ENCODE results near the gene TRIM4.
"Not testable (repeated sequence)": the region's sequence is repeated elsewhere in the genome, so short reads cannot be mapped to it uniquely, and the experiment has no call there.

The TRIM4 gene

DNA sequence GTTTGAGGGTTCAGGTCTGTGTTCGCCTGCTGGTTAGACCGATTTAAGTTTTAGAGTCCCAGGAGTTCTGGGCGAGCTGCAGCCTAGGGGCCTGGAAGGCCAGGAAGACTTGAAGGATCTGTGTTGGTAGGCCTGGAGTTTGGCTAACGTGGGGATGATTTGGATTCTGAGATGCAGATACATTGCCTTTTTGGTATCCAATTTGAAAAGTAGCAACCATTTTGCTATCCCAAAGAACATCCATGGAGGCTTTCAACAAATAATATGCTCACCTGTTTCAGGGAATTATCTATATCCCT lies 433 bp upstream of the TRIM4 start:
- DNase-seq, result no peak

DNA sequence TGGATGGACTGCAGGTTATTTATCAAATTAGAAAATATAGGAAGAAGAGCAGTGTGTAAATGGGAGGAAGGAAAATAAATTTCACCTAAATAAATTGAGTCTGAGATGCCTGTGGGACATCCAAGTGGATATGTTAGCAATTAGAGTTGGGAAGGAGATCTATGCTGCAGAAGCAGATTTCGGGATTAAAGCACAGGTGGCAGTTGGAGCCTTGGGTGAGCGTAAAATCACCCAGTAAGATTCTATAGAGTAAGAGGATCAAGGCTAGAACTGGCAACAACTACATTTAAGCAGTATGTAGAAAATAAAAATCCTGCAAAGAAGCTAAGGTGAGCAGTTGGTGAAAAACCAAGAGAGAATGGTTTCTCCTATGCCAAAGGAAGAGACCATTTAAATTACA lies 8.4 kb downstream of the TRIM4 start:
- DNase-seq, result no peak

DNA sequence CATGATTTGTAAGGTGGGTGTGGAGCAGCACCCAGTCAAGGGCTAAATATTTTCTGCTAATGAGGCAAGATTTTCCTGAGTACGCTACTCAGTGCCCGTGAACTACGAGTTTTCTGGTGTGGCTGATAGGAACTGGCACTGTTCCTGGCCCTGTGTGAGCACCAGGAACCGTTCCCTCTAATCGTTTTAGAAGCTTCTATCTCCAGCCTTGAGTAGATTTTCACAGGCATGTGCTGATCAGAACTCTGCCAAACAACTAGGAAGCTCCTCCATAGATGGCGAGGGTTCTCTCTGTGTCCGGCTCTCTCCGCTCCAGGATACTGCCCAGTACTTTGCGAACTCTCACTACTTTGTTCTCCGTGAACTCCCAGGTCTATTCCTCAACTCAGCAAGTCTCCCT lies 17.7 kb downstream of the TRIM4 start:
- DNase-seq, result no peak

DNA sequence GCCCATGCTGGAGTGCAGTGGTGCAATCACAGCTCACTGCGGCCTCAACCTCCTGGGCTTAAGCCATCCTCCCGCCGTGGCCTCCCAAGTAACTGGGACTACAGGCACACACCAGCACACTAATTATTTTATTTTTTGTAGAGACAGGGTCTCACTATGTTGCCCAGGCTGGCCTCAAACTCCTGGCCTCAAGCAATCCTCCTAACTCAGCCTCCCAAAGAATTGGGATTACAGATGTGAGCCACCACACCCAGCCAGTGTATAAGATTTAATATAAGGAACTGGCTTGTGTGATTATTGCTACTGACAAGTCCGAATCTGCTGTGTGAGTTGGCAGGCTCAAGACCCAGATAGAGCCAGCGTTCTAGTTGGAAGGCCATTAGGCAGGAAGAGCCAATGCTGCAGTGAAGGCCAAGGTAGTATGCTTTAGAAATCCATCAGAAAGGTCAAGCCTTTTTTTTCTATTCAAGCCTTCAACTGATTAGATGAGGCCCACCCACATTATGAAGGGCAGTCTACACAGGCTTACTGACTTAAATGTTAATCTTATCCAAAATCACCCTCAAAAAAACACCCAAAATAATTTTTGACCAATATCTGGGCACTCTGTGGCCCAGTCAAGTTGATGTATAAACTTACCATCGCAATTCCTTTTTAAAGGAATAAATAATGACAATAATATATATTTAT lies 19.4 kb downstream of the TRIM4 start:
- no peak for DNase-seq

DNA sequence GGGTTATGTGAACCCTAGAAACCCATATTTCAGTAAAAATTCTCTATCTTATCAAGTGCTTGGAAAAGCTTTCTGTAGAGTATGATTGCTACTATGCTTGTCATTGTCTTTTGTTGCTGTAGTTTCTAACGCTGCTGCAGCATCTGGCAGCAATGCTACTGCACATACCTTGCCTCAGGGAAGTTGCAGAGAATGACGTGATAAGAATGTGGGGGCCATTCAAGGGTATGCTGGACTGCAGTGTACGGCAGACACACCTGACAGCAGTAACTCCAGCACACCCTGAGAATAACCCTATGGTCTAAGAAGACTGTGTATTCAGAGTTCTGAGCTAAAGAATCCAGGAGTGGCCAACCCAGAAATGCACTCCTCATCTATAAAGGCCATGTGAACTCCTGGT lies 20.5 kb downstream of the TRIM4 start:
- DNase-seq, result no peak

DNA sequence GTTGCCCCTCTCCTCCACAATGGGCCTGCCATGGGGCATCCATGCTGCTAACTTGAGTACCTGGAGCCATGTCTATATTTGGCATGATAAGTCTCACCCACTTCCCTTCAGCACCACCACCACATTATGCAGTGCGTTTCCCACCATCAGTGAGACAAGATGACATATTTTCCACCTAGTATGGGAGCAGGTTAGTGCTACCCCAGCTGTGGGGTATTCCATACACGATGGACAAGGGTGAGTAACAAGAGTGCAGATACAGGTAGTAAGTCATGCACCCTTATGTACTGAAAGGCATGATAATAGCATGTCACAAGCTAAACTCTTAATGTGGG lies 21.3 kb downstream of the TRIM4 start:
- no peak for DNase-seq

DNA sequence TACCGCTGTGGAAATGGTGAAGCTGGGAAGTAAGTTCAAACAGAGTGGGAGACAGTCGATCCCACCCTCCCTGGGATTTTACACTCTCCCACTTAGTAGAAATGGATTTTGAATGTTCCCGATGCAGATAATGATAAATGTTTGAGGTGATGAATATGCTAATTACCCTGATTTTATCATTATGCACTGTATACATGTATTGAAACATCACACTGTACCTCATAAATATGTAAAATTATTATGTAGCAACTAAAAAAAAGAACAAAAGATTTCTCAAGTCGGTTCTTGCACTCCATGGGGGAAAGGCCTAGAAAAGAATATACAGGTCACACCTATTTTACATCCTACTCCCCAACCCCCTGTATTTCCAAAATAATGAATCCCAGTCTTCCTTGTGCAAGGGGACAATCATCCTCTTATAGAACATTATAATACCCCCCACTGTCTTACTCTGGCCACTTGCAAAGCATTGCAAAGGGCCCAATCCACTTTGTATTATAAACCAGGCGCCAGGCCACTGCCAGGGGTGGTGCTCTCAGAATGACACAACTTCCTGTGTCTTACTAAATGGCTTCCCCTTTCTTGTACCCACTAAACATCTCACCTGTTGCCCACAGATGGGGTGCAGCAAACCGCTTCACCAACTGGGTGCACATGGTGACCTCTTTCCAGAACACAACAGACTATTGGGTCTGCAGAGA lies 21.9 kb downstream of the TRIM4 start:
- no peak for DNase-seq

DNA sequence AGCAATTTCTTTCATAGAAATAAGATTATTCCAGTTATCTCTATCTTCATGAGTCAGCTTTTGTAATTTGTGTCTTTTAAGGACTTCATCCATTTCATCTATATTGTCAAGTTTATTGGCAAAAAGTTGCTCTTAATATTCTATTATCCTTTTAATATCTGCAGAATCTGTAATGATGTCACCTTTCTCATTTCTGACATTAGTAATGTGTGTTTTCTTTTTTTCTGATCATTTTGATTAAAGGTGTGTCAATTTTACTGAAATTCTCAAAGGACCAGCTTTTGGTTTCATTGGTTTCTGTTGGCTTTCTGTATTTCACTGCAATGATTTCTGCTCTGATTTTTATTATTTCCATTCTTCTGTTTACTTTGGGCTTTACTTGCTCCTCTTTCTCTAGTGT lies 24.6 kb downstream of the TRIM4 start:
- no peak for DNase-seq

DNA sequence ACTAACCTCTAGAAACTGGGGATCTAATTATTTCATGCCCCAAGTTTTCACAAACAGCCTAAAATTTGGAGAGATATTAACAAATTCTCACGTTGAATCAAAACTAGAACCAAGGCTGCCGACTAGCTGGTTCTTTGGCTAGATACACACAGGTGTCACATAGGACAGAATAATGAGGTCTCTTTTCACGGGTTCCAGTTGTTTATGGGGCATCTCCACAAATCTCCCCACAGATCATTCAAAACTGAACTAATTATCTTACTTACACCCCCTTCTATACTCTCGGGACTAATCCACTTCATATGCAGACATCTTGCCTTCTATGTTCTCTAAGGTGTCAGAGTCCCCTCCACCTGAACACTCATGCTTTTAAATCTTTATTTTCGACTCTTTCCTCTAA lies 26.1 kb downstream of the TRIM4 start:
- DNase-seq, result no peak

DNA sequence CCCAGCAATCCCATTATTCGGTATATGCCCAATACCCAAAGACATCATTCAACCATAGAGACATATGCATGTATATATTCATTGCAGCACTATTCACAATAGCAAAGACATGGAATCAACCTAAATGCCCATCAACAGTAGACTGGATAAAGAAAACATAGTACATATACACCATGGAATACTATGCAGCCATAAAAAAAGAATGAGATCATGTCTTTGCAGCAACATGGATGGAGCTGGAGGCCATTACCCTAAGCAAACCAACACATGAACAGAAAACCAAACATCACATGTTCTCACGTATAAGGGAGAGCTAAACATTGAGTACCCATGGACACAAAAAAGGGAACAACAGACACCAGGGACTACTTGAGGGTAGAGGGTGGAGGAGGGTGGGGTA lies 29.0 kb downstream of the TRIM4 start:
- not testable (repeated sequence) for DNase-seq

DNA sequence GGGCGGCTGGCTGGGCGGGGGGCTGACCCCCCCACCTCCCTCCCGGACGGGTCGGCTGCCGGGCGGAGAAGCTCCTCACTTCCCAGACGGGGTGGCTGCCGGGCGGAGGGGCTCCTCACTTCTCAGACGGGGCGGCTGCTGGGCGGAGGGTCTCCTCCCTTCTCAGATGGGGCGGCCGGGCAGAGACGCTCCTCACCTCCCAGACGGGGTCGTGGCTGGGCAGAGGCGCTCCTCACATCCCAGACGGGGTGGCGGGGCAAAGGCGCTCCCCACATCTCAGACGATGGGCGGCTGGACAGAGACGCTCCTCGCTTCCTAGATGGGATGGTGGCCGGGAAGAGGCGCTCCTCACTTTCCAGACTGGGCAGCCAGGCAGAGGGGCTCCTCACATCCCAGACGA lies 31.0 kb downstream of the TRIM4 start:
- DNase-seq, result not testable (repeated sequence)

DNA sequence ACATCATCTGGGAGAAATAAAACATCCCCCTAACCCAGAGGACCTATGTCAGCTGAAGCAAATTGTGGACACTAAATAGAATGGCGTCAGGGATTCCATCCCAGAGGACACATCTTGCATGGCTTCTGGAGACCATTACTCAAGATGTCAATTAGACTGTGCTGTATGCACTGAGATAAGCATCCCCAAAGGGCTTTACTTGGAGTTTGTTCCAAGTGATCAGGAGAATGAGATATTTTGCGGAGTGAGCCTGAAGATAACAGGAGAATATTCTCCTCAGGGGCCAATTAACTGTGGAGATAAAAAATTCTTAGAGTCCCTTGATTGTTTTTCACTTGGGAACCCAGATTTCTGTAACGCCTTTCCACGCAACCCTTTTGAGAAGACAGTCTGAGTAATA lies 38.0 kb downstream of the TRIM4 start:
- DNase-seq, result no peak

DNA sequence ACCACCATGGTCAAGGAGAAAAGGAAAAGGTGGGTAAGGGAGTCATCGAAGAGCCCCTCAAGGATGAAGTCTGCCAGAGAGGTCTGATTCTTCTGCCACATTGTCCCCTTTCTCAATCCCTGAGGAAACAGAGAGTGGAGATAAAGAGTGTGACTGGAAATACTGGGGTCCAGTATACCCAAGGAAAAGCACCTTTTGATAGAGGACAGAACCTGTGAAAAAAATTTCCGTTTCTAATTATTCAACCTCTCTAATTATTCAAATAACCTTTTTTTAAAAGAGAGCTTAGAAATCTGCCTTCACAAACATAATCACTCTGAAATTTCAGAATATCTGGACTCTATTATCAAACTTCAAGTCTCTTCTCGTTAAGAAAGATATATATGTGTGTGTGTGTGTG lies 42.4 kb downstream of the TRIM4 start, which contains the start of gene OR2AE1:
TSS of gene OR2AE1 (minus strand) at position 101 of the 400 bp plus-strand sequence. CDS start at position 101, 0 bp downstream.
- DNase-seq, result no peak

DNA sequence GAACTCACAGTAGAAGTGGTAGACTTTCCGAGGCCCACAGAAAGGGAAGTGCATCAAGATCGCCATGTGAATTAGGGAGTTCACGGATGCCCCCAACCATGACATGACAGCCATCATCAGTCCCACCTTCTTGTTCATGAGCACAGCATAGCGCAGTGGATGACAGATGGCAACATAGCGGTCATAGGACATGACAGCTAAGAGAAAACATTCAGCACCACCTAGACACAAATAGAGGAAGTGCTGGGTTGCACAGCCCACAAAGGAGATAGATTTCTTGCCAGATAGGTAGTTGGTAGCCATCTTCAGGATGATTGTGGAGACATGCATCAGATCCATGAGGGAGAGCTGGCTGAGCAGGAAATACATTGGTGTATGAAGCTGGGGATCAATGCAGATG lies 42.8 kb downstream of the TRIM4 start:
- DNase-seq, result no peak

DNA sequence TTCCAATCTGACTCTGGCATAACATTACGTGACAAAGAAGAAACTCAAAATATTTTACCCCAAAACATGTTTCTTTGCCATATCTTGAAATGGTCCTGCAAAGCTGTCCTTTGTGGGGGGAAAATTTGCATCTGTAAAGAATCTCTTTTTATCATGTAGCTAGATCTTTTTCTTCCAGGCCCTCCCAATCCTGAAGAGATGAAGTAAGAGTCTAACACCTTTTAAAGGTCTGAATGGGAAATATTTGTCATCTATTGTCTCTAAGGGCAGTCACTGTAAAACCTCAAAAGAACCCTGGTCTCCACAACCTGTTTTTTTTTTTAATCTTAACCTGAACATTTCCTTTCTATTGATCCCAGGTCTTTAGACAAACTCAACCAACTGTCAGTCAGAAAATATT lies 51.1 kb downstream of the TRIM4 start:
- no peak for DNase-seq

DNA sequence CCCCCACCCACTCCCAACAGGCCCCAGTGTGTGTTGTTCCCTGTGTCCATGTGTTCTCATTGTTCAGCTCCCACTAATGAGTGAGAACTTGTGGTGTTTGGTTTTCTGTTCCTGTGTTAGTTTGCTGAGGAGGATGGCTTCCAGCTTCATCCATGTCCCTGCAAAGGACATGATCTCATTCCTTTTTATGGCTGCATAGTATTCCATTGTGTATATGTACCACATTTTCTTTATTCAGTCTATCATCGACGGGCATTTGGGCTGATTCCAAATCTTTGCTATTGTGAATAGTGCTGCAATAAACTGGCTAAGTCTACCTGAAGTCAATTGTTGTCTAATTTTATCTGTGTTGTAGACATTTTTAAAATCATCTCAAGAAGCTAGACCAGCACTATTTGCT lies 51.9 kb downstream of the TRIM4 start:
- DNase-seq, result not testable (repeated sequence)

DNA sequence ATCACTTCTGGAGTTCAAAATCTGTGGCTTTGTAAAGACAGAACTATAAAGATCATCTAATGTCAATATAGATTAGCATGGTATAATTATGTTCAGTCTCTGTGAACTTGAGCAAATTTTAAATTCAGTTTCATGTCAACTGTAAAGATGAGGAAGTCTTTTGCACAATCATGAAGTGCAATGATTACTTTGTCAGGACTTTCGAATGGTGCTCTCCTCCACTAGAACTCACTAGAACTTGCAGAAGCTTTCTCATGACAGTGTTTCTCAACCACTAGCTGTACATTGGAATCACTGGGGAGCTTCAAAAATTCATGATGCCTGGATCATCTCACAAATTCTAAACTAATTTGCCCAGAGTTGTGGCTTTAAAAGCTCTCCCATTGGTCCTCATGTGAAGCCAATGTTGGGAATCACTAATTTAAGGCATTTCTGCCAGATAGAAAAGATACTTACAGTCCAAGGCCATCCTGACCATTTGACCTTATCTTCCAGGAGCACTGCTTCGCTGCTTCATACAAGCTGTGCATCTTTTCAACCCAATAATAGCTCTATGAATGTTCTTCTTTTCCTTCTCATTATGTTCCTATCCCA lies 55.4 kb downstream of the TRIM4 start:
- no peak for DNase-seq

DNA sequence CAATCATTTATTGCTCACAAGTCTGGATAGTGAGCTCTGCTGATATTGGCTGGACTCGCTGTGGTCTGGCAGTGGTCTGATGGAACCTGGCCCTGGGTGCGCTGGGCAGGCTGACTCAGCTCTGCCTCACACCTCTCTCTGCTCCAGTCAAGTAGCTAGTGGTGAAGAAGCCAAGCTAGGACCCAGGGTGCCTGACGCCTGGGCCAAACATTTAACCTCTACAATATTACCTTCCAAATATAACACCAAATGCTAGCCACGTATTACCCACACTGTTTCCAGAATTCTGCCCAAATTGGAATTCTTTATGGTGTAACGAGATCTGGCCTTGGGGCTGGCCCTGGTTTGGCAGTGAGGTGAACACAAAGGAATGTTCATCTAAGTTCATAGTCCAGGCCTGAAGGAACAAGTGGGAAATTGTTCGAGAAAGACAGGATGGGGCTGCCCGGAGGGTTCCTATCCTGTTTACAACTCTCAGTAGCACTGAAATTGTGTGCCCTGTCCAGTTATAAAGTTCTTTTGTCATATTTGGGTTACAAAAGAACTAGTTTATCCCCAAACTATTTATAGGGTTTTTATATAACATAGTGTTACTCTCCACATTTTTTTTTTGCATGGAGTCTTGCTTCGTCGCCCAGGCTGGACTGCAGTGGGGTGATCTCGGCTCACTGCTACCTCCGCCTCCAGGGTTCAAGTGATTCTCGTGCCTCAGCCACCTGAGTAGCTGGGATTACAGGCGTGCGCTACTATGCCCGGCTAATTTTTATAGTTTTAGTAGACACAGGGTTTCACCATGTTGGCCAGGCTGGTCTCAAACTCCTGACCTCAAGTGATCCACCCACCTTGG lies 58.8 kb downstream of the TRIM4 start:
- no peak for DNase-seq

DNA sequence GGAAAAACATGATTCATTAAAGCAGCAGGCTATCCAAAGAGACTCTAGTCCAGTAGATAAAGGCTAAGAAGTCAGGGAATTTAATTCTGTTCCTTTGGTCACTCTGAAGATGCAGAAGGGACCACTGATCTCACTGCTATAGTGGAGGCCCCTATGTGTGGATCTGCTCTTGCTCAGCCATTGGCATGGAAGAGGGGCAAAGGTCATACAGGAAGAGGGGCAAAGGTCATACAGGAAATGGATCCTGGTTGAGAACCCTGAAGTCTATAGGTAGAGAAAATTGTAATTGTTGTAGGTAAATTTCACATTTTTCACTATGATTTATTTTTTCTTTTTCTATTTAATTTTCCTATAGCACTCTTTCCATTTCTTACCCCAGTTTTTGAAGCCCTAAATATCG lies 64.1 kb downstream of the TRIM4 start:
- no peak for DNase-seq

DNA sequence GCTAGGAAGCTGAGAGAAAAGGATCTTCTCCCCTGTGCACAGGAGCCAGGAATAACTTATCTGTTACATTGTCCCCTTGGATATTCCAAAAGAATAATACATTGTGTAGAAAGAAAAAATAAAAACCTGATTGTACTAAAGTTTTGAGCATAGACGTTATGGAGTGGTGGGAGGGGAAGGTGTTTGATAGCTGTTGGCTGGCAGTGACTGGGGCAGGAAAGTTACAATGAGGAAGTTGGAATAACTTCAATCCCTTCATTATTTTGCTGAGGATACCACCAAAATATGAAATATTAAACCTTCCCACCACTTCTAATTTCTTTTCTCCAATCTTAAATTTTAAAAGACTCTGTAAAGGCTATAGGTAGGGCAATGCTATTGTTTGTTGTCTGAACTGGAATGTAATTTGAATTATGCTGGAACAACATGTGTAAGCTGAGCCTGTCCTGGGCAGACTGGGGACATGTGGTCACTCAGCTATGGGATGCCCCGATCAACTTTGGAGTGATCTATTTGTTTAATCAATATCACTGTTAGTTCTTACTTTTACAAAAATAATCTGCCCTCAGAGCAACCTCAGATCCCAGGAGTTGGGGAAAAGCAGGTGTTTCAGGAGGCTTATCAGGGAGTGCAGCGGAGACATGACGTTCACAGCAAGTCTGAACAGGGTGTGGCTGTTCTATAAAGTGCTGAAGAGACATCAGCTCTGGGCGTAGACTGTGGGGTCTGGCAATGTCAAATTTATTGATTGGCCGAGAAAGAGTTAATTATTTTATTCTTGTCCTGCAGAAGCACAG lies 70.7 kb downstream of the TRIM4 start:
- DNase-seq, result no peak

DNA sequence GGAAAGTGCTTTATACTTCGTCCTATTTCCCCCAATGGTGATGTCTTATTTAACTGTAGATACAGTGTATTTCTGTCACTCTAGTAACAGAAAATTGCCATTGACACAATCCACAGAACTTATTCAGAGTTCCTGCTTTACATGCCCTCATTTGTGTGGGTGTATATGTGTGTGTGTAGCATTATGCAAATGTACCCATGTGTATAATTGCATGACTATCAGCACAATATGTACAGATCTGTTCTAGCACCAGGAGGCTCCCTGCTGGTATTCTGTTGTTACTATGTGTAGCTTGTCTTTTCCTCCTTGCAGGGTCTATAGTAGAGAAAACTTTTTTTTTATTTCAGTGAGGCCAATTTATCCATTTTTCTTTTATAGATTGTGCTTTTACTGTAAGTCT lies 75.0 kb downstream of the TRIM4 start:
- no peak for DNase-seq

DNA sequence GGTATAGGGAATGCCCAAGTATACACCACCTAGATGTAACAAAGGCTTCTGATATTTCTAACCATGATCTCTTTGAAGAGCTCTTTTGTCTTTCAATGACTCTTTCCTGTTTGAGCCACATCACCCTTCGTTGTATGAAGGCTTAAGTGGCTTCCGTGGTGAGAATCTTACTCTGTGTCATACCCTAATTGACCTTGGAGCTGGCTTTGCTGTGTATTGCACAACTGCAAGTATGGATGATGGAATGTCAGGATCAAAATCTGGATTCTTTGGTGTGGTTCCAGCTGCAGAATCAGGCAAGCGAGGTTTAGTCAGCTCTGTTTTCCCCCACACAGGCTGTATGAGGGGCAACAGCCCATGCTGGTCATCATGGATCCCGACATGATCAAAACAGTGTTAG lies 75.5 kb downstream of the TRIM4 start:
- no peak for DNase-seq

DNA sequence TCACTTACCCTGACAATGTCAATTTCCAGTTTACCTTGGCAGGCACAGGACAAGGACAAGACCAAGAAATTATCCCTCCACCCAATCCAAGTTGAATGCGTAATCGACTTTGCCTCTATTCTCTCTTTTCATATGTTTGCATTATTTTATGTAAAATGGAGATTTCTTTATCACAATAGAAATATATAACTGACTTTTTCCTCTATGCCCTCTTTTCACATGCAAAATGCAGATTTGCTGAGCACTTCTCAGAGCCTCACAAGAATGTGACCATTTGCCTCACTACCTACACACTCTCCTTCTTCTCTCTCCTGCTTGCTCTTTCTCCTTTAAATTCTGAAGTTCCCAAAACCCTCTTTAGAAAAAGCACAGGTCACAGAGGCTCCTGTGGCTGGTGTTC lies 76.4 kb downstream of the TRIM4 start:
- DNase-seq, result no peak

Measured in CD4-positive, alpha-beta T cell treated with Interferon alpha-2 for 1 hour (primary cell).